Glomerular visceral epithelial cell (primary cell): Measurements from ENCODE around the gene FOXJ3.

Experiments used
- DNase-seq: peaks from one replicate; pipeline ENCODE4 v3.0.0-alpha.2; 2016; ENCODE audit errors: extremely low spot score

The FOXJ3 gene

GRCh38 chr1:42167611-42168390 lies 167.2 kb downstream of the FOXJ3 start:
- DNase-seq: no peak

GRCh38 chr1:42165511-42166210 lies 169.4 kb downstream of the FOXJ3 start:
- peak; percentile 82 for DNase-seq

- no peak for DNase-seq
Measured at GRCh38 chr1:42164551-42165420, 170.2 kb downstream of the FOXJ3 start, which contains the start of gene GUCA2A. Gene GUCA2A (minus strand): TSS chr1:42164745. CDS start chr1:42164712, 33 bp downstream.

- DNase-seq: no peak
Measured at GRCh38 chr1:42163536-42164503, 171.2 kb downstream of the FOXJ3 start.

GRCh38 chr1:42163114-42163513 lies 171.9 kb downstream of the FOXJ3 start:
- no peak for DNase-seq

GRCh38 chr1:42162181-42162580 lies 172.9 kb downstream of the FOXJ3 start:
- no peak for DNase-seq

GRCh38 chr1:42158189-42158588 lies 176.8 kb downstream of the FOXJ3 start:
- no peak for DNase-seq

- no peak for DNase-seq
Measured at GRCh38 chr1:42157667-42158066, 177.4 kb downstream of the FOXJ3 start.

GRCh38 chr1:42155362-42155761 lies 179.7 kb downstream of the FOXJ3 start:
- no peak for DNase-seq

- DNase-seq: no peak
Measured at GRCh38 chr1:42154685-42155084, 180.3 kb downstream of the FOXJ3 start.

- no peak for DNase-seq
Measured at GRCh38 chr1:42153624-42154023, 181.4 kb downstream of the FOXJ3 start.

GRCh38 chr1:42152907-42153600 lies 182.0 kb downstream of the FOXJ3 start, which contains the start of gene GUCA2B:
Gene GUCA2B (plus strand): TSS chr1:42153410. CDS start chr1:42153451, 41 bp downstream.
- no peak for DNase-seq

- DNase-seq: no peak
Measured at GRCh38 chr1:42152119-42152518, 182.9 kb downstream of the FOXJ3 start.

GRCh38 chr1:42150651-42151050 lies 184.4 kb downstream of the FOXJ3 start:
- no peak for DNase-seq

- DNase-seq: no peak
Measured at GRCh38 chr1:42148166-42148565, 186.9 kb downstream of the FOXJ3 start.

GRCh38 chr1:42146626-42147320 lies 188.3 kb downstream of the FOXJ3 start:
- DNase-seq: peak; percentile 62

- DNase-seq: no peak
Measured at GRCh38 chr1:42145764-42146625, 189.0 kb downstream of the FOXJ3 start.

GRCh38 chr1:42145389-42145716 lies 189.7 kb downstream of the FOXJ3 start:
- DNase-seq: no peak
